NCI-H345 treated with DMSO at 0.1 percent for 48 hours (cell line): Measurements from ENCODE around the gene ARG2.

Source experiments
- DNase-seq: peaks from one replicate; lab custom pipeline; 2025; ENCODE audit not compliant: unreplicated experiment; lab: John Stamatoyannopoulos, UW

Gene ARG2

DNA sequence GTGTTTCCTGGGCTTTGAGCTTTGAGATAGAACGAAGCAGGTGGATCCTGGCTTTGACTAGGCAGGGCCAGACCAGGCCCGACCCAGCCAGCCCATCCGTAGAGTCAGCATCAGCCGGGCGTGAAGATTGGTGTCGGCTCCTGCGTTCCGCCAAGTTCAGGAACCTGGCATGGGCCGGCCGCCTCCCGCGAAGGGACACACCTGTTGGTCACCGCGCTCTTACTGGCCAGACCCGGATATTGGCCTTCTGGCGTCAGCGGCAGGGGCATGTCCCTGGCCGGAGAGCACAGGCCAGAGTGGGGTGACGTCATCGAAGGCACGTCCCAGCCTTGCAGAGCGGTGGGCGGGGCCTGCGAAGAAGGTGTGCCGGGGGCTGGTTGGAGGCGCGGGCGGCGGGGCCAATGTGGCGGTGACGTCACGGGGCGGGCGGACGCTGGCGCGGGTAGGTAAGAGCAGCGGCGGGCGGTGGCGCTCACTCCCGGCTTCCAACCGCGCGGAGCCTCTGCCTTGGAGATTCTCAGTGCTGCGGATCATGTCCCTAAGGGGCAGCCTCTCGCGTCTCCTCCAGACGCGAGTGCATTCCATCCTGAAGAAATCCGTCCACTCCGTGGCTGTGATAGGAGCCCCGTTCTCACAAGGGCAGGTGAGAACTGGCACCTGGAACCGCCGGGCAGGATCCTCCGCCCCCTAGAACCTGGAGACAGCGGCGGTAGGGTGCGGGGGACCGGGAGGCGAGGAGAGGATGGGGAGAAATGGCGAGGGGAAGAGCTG, at the start of gene ARG2:
Gene ARG2, plus strand, starts transcription at position 475 of the 771 bp plus-strand sequence. Its CDS starts 58 bp downstream, at position 533.
- peak; percentile 93 for DNase-seq

DNA sequence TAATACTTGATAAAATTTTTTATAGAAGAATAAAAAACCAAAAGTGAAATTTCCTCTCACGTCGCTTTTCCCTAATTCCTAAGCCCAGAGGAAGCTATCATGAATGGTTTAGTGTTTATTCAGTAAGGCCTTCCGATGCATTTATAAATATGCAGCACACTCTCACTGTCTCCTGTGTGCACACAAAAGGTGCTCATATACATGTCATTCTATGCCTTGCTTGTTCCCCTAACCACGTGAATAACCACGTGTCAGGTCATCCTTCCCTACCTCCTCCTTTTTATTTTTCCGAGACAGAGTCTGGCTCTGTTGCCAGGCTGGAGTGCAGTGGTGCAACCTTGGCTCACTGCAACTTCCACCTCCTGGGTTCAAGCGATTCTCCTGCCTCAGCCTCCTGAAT, 49.3 kb upstream of the ARG2 start:
- DNase-seq = no peak

DNA sequence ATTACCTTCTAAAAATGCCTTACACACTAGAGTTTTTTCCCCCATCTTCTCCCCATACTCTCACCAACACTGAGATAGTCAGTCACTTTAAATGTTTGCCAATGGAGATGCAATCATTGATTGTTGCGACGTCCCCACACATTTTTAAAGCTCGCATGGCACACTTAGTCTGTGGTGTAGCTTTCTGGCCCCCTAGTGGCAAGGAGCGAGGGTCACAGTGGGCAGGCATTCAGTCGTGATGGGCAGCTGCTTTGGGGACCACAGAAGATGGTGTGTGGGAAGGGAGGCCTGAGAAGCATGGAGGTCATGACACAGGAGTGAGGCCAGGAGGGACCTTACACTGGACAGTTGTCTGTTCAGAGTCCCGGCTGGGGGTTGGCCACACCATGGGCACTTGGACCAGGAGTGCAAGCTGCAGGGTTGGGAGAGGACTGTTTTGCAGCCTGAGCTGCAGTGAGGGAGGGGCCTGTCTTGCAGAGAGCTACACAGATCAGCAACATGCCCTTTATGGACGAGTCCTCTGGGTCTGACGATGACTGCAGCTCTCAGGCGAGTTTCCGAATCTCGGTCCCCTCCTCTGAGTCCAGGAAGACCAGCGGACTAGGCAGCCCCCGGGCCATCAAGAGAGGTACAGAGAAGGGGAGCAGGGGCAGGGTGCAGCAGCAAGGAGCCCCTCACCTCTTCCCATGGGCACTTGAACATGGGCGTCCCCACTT, 48.3 kb upstream of the ARG2 start:
- peak; percentile 52 for DNase-seq

DNA sequence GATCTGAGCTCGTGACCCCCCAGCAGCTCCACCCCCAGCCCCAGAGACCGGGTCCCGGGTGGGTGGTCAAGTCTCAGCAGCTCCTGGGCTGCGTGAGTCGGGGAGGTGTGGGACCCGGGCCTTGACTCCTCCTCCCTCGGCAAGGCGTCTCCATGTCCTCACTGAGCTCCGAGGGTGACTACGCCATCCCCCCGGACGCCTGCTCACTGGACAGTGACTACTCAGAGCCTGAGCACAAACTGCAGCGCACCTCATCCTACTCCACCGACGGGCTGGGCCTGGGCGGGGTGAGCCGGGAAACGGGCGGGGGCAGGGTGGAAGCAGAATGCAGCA, 47.8 kb upstream of the ARG2 start:
- no peak for DNase-seq

DNA sequence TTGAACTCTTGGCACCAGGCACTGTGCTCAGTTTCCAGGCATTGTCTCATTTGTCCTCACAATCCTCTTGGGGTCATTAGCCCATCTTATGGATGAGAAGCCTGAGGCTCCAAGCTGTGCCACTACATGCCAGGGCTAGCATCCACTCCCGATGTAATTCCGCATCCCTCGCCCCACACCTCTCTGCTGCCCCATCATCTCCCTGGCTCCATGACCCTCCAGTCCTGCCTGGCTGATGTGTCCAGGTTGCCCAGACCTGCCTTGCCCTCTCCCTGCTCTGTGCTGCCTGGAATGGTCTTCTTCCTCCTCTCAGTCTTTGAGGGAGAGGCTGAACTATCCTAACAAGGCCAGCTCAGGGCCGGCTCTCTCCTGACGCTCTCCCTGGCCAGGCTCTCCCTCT, 47.1 kb upstream of the ARG2 start:
- no peak for DNase-seq

DNA sequence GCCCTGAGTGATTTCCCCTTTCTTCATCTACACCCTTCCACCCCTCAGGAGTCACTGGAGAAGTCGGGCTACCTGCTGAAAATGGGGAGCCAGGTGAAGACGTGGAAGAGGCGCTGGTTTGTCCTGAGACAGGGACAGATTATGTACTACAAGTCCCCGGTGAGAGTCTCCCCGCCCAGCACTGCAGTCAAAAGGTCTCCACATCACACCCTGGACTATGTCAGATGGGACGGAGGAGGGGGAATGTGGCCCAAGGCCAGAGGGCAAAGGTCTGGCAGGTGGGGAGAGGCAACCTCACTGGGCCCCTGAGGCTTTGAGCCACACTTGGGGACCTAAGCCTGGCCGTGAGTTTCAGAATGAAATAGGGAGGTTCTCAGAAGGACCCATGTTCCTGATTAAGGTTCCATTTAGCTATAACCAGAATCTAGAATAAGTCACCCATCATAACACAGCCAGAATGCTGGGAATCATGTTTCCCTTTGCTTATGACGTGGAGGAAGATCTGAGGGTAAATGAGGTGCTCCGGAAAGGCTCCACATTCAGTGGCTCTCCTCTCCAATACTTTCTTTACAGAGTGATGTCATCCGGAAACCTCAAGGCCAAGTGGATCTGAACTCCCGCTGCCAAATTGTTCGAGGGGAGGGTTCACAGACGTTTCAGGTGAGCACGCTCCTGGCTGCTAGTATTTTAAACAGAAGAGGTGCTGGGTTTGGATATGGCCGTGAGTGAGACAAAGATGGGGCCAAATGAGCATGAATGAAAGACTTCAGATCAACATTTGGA, 46.3 kb upstream of the ARG2 start:
- no peak for DNase-seq

DNA sequence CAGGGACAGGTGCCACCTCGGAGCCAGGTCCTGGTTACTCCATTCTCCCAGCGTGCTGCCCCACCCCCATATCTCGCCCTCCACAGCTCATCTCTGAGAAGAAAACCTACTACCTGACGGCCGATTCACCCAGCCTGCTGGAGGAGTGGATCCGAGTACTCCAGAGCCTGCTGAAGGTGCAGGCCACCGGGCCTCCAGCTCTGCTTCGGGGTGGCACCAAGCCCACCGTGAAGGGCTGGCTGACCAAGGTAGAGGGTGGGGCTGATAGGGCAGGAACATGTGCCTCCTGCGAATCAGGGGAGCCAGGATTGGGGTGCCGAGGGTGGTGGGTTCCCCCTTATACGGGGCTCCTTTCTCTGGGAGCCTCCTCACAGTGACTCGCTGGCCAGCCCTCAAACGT, 45.6 kb upstream of the ARG2 start:
- no peak for DNase-seq

DNA sequence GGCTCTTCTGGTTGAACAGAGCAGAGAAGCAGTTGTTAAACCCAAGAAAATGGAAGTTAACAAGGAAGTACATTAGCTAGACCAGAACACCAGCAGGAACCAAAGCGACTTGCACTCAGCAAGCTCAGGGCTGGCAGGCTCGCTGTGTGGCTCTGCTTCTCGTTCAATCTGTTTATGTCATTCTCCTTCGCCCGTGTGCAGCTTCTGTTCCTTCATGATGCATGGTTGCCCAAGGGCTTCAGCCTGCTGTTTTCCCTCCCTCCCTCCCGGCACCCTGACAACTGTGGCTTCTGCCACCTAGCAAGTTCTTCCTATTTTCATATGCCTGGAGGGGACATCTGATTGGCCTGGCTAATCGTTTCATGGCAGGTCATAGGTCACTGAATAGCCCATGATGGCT, 44.9 kb upstream of the ARG2 start:
- no peak for DNase-seq

DNA sequence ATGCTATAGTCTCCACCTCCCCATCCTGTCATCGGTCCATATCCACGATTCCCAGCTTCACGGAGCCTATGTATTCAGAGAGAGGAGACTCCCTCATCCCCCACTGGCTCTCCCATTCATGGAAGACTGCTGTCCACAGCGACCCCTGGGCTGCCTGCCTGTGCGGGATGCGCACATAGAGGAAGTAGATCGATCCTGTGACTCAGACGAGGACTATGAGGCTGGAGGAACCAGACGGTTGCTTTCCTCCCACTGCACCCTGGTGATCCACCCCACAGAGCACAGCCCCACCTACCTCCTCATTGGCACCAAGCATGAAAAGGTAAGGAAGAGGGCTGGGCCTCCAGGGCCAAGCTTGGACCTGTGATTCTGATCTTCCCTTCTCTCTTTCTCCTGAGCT, 44.0 kb upstream of the ARG2 start:
- no peak for DNase-seq

DNA sequence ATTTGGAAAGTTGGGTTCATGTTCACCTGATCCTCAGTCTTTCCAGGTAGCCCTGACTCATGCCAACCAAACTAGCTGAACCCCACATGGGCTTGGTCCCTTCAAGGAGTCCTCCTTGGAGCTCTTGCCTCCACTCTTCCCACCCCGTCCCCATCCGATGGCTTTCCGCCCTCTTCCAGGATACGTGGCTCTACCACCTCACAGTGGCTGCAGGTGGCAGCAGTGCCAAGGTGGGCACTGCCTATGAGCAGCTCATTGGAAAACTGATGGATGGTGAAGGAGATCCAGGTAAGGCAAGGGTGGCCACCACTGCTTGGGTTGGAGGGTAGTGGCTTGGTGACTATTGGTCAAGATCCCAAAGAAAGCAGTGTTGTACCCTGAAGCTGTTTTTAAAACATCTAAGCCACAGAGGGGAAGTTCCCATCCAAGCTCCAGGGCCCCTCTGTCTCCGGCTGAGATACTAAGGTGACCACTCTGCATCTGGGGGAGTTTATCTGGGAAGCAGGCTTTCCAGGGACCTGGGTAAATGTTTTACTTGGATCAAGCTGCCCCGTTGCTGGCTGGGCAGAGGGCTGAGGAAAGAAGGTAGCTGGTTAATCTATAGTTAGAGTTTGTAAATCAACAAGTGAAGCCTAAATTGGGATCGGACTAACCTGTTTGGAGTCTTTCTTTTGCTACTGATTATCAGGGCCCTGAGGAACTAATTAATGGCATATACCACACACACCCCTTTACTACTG, 43.3 kb upstream of the ARG2 start:
- no peak for DNase-seq

DNA sequence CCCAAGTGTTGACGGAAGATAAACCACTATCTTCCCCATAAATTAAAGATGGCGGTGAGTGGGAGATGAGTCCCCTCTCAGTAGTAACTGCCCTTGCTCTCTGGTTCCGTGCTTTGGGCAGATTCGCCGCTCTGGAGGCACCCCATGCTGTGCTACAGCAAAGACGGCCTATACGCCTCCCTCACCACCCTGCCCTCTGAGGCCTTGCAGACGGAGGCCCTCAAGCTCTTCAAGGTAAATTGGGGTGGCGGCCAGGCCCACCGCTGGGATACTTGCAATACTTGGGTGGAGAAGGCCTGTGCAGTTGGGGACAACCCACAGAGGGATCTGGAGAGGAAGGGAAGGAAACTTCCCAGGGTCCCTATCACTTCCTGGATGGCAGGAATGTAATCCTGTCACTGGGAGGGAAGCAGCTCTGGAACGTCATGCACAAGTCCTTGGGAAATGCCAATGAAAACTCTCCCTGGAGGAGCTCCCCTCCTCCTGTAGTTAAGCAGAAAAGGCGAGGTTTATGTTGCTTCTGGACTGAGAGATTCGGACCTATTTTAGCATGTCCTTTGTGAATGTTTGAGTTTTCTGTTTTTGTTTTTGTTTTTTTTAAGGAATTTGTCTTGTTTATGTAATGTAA, 42.4 kb upstream of the ARG2 start:
- DNase-seq = no peak

DNA sequence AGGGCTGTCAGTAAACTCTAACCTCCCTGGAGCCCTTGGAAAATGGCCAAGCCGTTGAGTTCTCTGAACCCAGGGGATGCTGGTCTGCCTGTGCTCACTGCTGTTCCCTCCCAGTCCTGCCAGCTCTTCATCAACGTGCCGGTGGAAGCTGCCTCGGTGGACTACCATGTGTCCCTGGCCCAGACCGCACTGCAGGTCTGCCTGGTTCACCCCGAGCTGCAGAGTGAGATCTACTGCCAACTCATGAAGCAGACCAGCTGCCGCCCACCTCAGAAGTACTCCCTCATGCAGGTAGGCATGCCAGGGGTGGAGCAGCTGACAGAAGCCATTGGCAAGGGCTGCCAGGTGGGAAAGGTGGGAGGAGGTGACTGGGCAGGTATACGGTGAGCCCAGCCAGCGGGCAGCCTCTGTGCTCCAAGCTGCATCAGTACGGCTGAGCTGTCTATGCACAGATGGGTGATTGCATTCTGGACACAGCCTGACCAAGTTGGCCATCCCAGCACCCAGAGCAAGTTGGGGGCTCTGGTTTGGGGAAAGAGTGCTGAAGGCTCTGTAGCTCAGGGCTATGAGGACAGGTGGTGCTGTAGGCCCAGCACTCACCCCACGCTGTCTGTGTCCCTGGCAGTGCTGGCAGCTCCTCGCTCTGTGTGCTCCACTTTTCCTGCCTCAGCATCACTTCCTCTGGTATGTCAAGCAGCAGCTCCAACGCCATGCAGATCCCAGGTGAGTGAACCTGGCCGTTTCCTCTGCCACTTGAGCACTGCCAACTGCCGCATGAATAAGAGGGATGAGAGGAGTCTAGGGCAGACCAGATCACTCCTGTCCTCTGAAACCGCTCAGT, 41.6 kb upstream of the ARG2 start:
- no peak for DNase-seq

DNA sequence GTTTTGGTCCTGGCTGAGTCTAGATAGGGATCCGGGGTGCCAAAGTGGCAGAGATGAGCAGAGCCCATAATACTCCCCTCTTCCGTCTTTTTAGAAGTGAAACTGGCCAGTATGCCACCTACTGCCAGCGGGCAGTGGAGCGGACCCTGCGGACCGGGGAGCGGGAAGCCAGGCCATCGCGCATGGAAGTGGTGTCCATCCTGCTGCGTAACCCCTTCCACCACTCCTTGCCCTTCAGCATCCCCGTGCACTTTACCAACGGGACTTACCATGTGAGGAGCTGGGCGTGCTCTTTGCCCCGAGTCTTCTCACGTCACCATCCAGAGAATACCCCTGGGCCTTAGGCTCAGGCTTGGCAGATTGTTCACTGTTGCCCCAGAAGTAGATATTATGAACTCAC, 40.7 kb upstream of the ARG2 start:
- no peak for DNase-seq

DNA sequence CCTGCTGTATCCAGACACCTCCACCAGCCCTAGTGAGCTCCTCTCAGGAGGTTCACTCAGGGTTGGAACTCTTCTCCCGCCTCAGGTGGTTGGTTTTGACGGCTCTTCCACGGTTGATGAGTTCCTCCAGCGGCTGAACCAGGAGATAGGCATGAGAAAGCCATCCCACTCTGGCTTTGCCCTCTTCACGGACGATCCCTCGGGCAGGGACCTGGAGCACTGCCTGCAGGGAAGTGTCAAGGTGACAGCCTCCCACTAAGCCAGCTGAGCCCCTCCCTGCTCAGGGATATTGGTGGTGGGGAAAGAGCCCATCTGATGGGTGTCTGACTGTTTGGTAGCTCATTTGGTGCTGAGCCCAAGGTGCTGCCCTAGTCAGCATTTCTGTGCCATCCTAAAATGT, 40.1 kb upstream of the ARG2 start:
- DNase-seq = no peak

DNA sequence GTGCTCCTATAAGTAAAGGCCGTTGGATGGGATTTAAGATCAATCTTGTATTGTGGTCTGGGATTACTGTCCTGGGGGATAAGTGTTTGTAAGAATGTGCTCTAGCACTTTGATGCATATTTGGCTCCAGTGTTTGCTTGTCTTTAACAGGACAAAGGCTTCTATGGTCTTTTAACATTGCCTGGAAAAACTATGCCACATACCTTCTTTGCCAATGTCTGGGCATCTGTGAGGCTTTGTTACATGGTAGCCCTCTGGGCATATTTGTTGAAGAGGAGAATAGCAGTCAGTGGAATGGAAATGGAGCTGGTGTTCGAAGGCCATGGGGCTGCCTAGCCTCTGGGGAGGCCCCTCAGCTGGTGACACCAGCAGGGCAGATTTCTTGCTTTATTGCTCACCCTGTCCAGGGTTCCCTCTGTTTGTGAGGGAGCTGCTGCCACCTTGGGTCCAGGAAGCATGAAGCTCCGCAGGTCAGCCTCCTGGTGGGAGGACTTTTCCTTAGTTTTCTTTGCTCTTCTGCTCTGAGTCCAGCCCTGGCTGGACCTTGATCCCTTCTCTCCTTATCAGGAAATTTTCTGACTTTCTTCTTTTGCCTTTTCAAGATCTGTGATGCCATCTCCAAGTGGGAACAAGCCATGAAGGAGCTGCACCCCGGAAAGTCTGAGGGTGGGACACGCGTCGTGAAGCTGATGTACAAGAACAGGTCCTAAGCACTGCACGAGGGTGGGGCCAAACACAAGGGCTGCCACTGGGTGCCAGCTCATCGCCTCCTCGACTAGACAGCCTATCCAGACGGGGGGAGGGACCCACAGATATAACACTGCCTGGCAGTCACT, 39.2 kb upstream of the ARG2 start:
- no peak for DNase-seq

DNA sequence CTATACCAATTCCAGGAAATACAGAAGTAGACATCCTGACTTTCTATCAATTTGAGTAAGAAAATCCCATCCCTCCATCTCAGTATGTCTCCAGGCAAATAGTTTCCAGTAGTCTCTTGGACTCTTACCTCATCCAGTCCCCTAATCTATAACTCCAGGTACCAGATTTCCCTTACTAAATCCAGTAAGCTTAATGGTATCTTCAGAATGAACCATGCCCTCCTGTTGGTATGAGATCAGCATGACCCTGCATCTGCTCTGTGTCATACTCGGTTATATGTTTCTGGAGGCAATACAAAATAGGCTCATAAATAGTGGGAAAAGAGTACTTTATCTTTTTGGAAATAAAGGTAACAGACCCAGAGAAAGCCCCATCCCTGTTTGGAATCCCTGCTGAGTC, 38.1 kb upstream of the ARG2 start:
- no peak for DNase-seq

DNA sequence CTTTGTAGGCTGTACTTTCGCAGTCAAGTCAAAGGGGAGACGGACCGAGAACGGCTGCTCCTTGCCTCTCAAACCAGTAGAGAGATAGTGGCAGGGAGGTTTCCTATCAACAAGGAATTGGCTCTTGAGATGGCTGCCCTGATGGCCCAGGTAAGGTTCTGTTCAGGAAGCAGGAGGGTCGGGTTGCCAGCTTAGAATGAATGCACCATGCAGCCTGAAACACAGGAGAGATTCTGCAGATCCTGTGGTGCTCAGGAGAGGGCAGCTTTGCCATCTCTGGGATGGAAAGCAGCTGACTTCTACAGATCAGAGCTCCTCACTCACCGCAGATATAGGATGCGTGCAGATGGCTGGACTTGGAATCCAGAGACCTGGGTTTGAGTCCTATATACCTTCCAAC, 37.7 kb upstream of the ARG2 start:
- DNase-seq = no peak

DNA sequence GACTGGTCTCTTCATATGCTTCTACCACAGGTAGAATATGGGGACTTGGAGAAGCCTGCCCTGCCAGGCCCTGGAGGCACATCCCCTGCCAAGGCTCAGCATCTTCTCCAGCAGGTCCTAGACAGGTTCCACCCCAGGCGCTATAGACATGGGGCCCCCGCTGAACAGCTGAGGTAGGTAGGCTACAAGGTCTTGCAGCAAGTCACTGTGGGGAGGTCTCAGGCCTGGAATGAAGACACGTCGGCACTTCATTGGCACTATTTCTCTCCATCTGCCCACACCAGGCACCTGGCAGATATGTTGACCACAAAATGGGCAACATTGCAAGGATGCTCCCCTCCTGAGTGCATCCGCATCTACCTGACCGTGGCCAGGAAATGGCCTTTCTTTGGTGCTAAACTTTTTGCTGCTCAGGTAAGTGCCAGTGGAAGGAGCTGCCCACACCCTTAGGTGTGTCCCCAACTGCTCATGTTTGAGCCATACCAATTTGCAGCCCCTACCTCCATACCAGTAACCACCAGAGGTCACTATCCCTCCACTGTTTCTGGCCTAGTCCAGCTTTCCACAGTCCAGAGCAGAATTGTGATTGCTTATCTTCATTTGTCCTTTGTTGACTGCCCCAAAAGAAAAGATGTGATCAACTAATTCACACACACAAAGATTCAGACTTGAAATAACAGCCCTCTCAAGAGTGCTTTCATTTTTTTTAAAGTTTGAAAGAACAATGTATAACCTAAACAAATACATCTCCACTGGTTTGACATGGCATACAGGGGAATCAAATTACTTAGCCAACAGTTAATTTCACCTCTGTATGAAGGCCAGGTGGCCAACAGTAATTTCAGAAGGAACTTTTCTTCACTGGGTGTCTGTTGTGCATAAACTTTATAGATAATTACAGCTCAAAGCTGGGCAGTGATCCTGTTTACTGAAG, 35.7 kb upstream of the ARG2 start:
- no peak for DNase-seq
